ENCODE data around the gene IGIP. TPM values are rescaled to one million over a fixed set of nuclear protein-coding genes. Genes with fewer than 3 reads are reported as not detected.

Gene IGIP
- total RNA-seq, 4 donors from 2014 or later: 8.4 to 21.3 (median 16.8) TPM

DNA sequence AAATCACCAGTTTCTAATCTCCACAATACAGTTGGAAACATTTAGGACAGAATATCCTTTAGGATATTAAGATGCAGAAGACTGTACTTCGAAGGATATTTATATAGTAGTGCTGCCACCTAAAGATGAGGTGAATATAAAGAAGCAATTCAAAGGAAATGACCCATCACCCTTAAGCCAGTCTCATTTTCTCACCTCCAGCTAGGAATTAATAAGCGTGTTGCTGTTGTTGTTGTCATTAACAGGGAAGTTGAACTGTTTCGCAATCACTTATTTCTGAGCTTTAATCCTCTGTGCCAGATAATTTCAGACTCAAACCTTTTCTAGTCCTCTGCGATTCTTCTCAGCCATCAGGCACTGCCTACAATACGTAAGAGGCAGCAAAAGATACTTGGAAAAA, 19.6 kb upstream of the IGIP start:
- ATAC-seq (ENCODE audit: low FRiP score) (no peak), DNase-seq (ENCODE audit: low spot score) (no peak)
- TF ChIP-seq, protein P1, sequence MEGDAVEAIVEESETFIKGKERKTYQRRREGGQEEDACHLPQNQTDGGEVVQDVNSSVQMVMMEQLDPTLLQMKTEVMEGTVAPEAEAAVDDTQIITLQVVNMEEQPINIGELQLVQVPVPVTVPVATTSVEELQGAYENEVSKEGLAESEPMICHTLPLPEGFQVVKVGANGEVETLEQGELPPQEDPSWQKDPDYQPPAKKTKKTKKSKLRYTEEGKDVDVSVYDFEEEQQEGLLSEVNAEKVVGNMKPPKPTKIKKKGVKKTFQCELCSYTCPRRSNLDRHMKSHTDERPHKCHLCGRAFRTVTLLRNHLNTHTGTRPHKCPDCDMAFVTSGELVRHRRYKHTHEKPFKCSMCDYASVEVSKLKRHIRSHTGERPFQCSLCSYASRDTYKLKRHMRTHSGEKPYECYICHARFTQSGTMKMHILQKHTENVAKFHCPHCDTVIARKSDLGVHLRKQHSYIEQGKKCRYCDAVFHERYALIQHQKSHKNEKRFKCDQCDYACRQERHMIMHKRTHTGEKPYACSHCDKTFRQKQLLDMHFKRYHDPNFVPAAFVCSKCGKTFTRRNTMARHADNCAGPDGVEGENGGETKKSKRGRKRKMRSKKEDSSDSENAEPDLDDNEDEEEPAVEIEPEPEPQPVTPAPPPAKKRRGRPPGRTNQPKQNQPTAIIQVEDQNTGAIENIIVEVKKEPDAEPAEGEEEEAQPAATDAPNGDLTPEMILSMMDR (IDR thresholded peaks at IDR 0.05): no peak

DNA sequence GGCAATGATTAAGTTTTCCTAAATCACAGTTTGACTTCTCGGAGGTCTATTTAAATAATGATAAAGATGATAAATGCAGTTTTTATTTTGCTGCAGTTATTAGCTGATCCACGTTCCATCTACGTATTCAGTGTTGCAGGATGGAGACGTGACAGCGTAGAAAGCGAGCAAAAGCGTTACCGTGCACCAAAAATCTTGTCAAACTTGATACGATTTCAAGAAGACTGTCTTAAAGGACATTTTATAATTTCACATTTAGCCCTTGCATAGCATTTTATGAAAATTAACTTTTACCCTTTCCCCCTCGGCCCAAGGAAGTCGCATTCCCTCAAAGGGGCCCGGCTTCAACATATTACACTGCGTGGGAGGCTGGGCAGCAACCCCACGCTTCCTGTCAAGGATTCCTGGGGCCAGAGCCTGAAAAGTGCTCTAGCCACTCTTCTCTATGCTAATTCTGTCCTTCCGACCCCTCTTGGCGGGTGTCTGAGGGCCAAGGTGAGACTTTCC, 18.9 kb upstream of the IGIP start:
- DNase-seq (ENCODE audit: low spot score) (no peak), ATAC-seq (ENCODE audit: low FRiP score) (no peak)
- TF ChIP-seq, protein P1 (IDR thresholded peaks at IDR 0.05): no peak

DNA sequence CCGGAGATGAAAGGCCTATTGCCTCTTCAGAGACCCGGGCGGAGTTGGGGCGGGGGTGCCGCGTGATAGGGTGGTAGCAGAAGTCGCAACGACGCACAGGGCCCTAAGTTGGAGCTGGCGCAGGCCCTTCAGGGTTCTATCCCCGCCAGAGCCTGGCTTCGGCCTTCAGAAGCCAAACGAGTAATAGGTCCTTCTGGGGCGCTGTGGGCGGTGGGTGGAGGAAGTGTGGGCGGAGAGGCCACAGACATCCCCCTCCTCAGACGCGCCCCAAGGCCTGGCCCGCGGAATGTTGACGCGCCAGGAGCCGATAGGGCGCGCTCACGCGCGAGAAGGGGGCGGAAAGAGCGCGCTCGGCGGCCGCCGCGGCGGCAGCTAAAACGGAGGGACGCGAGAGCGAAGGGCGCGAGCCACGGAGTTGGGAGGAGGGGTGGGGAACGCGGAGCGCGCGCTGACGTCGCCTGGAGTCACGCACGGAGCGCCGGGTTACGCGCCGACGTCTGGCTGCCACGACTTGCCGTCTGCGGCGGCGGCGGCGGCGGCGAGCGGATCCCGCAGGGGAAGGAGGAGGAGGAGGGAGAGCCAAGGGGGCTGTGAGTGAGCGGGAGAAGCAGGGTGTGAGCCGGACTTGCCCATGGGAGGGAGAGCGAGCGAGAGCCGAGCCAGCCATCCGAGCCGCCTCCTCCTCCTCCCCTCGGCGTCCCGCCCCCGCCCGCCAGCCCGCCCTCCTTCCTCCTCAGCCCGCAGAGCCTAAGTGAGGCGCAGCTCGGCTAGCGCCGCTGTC, 18.2 kb upstream of the IGIP start:
- DNase-seq (ENCODE audit: low spot score) (no peak), ATAC-seq (ENCODE audit: low FRiP score) (peak; percentile 95)
- TF ChIP-seq, protein P1 (IDR thresholded peaks at IDR 0.05): no peak

DNA sequence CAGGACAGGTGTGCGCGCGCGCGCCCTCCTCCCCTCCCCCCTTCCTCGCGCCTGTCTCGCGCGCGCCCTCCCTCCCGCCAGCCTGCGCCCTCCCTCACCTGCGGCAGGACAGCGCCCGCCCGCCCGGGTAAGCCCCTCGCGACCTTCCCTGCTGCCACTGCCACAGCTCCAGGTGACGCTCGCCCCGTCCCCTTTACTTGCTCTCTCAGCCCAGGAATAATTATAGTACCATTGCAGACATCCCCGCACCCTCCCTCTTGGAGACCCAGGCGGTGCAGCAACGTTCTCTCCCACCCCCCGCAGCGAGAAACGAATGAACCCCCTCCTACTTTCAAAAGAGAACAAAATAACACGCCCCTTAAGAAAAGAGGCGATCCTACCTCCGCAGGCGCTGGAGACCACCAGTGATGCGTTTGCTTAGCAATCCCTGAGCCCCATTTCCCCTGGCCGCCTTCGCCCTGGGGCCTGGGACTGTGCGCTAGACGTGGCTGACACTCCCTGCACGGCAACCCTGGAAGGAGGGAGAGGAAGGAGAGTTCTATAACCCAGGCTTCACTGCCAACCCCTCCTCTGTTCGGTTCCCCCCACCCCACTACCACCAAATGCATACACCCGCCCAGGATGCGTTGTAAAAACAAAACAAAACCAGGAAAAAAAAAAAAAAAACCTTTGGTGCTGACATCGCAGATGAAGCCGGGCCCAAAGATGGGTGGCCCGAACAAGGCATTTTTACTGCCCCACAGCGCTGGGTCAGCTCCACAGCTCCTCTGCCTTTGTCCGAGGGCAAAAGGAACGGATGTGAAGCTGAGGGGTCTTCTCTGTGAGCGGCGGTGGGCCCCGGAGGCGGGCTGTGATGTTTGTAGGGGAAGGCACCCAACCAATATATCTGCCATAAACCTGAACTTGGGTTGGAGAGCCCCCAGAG, 17.4 kb upstream of the IGIP start:
- ATAC-seq (ENCODE audit: low FRiP score) (no peak), DNase-seq (ENCODE audit: low spot score) (no peak)

DNA sequence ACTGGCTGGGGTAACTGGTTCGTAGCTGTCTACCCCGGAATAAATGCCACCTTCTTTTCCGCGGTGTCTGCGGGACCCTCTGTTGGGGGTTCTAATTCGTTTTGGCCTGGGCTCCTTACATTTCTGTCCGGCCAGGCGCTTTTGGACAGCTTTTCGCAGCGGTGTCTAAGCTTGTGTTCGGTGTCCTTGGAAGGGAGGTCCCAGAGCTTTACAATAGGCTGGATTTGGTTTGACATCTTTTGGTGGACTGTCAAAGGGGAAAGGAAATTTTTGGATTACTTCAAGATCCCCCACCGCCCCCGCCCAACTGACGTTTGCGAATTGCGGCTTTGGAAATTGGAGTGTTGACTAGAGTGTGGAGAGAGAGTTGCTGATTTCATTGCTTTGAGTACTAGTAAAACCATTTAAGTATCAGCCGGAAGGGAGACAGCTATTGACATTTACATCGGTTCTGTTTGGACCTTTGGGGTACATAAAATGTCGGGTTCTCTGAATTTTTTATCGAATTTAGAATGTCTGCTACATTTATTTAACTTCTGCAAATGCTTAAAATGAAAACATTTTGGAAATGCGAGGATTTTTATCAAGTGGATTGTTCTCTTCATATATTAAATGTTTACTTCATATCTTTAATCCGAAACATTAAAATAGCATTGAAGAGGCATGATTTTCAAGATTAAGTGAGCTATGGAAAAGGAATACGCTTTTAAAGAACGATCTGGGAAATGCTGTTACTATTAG, 16.5 kb upstream of the IGIP start:
- DNase-seq (ENCODE audit: low spot score) (no peak), ATAC-seq (ENCODE audit: low FRiP score) (no peak)
- TF ChIP-seq, protein P1 (IDR thresholded peaks at IDR 0.05): no peak

More for the DNA sequence above, 17.4 kb upstream of the IGIP start:
- TF ChIP-seq, protein P1 (IDR thresholded peaks at IDR 0.05): no peak

DNA sequence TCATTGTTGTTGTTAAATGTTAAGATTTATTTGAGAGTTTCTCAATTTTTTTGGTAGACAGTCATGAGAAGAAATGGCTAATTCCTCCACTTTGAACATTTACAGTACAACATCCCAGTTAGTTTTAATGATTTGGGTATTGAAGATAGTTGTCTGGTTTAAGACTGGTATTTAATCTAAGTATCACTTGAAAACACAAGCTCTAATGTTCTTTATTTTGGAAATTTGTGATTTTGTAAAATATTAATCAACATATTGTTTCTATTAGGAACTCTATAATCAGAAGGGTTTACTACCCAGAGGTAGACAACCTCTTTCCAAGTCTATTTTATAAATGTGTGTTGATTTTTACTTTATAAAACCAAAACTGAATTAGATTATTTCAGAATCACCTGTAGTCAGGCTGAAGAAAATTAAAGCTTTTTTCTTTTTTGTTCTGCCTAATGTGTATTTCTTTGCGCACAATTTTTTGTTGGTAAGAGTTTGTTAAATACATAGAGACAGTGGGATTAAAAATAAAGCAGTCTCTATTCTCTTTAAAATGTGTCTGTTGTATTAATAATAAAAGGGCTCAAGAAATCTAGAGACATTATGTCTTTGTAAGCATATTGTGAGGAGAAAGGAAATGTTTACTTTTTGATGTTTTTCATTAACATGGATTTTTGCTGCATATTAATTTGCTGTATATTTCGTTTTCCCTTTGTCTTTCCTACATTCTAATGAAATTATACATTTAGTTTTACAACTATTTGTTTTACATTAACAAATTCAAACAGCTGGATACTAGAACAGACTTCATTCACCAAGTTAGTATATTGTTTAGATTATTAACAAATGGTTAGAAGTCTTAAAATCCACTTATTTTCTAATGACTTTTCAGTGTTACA, 15.7 kb upstream of the IGIP start:
- TF ChIP-seq, protein P1 (IDR thresholded peaks at IDR 0.05): no peak
- no peak for DNase-seq (ENCODE audit: low spot score)
- ATAC-seq (ENCODE audit: low FRiP score): no peak
